GM13976 (cell line): Measurements from ENCODE around the gene H19.

Source experiments
- DNase-seq: peaks from one replicate; pipeline ENCODE4 v3.0.0; 2012; ENCODE audit warnings: low spot score
- in situ Hi-C: fragments of 300-500 bp; cut with MboI; formaldehyde crosslinking; loops from one replicate; pipeline ENCODE4 v1.12.0; 2022; ENCODE audit warnings: low sequenced_read_pairs, mixed read lengths, inconsistent platforms; ENCODE audit not compliant: unreplicated experiment
- TF ChIP-seq, protein P1 (sequence below): IDR thresholded peaks from 2 replicates; pipeline ENCODE4 v1.5.1; 2012; ENCODE audit warnings: borderline replicate concordance, mild to moderate bottlenecking; ENCODE audit not compliant: insufficient read depth; ENCODE audit errors: extremely low read depth, missing control alignments, control extremely low read depth

The H19 gene

DNA sequence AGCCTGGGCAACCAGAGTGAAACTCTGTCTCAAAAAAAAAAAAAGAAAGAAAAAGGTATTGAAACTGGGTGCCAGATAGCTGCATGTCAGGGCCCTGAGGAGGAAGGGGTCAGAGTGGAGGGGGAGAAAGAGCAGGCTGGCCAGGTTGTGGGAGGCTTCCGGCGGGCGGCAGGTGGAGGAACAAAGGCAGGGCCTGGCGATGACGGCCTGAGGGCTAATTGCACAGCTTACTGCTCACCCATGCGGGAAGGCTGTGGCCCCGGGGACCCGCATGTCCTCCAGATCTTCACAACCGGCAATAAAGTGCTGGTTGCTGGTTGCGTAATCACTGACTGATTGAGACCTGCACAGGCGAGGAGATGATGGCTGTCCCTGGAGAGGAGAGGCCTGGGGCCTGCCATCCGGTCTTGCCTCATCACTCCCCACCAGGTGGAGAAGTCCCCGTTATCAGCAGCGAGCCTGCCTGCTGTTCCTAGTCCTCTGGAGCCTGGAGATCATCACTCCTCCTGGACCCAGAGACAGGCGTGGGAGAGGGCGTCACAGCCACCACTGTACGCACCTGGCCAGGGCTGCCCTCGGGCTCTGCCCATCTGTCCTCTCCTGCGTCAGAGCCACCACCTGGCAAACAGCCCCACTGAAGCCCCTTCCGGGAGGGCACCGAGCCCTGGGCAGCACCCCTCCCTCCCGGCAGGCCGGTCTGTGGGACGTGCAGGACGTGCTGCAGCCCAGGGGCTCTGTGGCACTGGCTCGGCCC, 18.7 kb downstream of the H19 start:
- TF ChIP-seq, protein P1, sequence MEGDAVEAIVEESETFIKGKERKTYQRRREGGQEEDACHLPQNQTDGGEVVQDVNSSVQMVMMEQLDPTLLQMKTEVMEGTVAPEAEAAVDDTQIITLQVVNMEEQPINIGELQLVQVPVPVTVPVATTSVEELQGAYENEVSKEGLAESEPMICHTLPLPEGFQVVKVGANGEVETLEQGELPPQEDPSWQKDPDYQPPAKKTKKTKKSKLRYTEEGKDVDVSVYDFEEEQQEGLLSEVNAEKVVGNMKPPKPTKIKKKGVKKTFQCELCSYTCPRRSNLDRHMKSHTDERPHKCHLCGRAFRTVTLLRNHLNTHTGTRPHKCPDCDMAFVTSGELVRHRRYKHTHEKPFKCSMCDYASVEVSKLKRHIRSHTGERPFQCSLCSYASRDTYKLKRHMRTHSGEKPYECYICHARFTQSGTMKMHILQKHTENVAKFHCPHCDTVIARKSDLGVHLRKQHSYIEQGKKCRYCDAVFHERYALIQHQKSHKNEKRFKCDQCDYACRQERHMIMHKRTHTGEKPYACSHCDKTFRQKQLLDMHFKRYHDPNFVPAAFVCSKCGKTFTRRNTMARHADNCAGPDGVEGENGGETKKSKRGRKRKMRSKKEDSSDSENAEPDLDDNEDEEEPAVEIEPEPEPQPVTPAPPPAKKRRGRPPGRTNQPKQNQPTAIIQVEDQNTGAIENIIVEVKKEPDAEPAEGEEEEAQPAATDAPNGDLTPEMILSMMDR = no peak
- in situ Hi-C loops = no loop called here
- DNase-seq = no peak

DNA sequence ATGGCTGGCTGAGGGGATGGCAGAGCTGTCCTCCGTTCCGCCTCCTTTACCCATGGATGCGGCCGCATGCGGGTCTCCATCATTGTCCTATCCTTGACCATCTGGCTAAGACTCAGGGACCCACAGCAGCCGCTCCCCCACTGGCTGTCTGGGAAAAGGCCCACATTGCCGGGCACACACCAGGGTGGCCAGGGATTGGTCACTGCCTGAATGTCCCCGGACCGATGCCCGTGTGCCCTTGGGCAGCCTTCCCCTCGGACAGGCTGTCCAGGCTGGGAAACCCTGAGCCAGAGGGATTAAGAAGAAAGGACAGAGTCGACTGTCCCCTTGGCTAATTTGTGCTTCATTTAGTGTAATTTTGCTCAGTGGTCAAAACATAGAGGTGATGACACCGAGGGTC, 22.5 kb downstream of the H19 start:
- in situ Hi-C loops = no loop called here
- TF ChIP-seq, protein P1 = no peak
- DNase-seq = no peak

DNA sequence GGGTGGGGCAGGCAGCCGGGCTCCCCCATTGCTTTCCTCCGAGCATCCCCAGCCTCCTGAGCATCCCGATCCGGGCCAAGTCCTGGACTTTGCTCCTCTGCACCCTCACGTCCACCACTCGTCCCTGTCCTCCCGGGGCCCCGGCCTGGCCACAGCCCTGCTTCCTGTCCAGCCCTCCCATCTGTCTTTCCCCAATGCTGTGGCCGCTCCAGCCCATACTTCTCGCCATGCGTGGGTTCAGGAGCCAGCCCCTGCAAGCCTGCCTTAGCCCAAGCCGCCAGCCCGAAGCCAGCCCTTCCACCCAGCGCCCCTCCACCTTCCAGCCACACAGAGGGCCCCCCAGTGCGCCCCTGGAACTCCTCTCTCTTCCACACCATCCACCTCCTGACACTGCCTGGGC, 26.7 kb downstream of the H19 start:
- TF ChIP-seq, protein P1 = no peak
- no peak for DNase-seq
- in situ Hi-C loops = no loop called here

DNA sequence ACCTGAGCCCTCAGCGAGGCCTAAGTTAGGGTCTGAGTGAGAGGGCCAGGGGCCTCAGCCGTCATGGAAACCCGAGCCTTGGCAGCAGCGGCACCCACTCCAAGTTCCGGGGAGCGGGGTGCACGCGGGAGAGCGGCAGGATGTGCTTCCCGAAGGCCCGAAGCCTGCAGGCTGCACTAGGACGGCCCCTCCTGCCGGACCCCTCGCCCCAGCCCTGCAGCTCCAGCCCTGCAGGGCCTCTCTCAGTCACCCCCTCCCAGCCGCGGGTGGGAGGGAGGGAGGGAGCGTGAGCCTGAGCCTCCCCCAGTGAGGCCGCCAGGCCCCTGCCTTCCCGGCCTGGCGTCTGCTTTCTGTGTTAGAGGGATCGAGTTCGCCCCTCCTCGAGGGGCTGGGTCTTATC, 27.9 kb downstream of the H19 start:
- in situ Hi-C loops = no loop called here
- no peak for DNase-seq

DNA sequence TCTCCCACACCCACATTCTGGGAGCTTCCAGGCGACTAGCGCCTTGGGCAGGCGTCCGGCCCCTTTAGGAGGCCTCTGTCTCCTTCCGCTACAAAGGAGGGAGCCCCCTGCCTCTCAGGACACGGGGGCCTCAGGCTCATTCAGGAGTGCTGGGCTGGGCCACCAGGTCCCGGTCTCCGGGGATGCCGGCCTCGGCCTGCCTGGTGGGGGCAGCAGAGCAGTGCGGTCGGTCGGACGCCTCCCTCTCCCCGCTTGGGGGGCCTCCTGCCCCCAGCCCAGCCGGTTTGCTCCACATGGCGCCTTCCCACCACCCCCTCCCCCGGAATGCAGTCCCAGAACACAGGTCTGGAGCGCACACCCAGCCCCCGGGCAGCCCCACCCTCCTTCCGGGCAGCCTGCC, 28.6 kb downstream of the H19 start:
- in situ Hi-C loops = no loop called here
- TF ChIP-seq, protein P1 = no peak
- no peak for DNase-seq

More for the DNA sequence above, 27.9 kb downstream of the H19 start:
- TF ChIP-seq, protein P1 = no peak

DNA sequence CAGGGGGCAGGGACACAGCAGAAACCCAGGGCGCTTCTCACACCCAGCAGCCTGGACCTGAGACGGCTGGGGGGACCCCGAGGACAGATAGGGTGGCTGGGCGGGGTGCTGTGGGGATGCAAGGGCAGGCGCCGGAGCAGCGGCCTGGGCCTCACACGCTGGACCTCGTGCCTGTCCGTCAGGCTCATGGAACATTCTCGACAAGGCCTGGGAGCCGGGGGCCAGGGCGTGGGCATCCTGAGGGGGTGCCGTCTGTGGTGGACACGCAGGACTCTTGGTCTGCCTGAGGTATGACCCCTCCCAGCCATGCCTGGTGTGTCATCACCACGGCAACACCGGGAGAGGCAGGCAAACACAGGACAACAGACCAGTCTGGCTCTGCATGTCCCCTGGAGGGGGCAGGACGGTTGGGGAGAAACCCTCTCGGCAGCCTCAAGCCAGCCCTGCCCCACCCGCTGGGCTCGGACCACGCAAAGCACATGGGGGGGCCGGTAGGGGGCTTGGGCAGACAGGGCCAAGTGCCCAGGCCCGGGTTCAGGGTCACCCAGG, 29.1 kb downstream of the H19 start:
- no peak for DNase-seq
- TF ChIP-seq, protein P1 = no peak
- in situ Hi-C loops = no loop called here
